ENCODE data around the gene PTPRO. TPM values are rescaled to one million over a fixed set of nuclear protein-coding genes. Genes with fewer than 3 reads are reported as not detected.

PTPRO gene
- total RNA-seq, 2 donors from 2014 or later, result 1.3 to 2.6 TPM

GRCh38 chr12:15597125-15597830 lies 275.0 kb downstream of the PTPRO start:
- no peaks in the 10 kb centered on the region for H3K36me3 ChIP-seq (replicated peaks in 1 of 2; ENCODE audit: insufficient read depth in 1 of 2, low read depth in 2 of 2)
- 49 to 57% methylated on average over 5 of the region's 5 CpGs for WGBS, 2 donors
- no peak overlapping the region for H3K4me3 ChIP-seq
- H3K9me3 ChIP-seq, result no peaks in the 10 kb centered on the region
- no peak overlapping the region for H3K27ac ChIP-seq
- DNase-seq (no peak), ATAC-seq (no peak)
- no peak for TF ChIP-seq POLR2A (IDR thresholded peaks at IDR 0.05)
- TF ChIP-seq CTCF (IDR thresholded peaks at IDR 0.05), result no peak
- intact Hi-C loops (cut with DNase I), result no loop called here
- no peaks in the 10 kb centered on the region for H3K27me3 ChIP-seq
- H3K4me1 ChIP-seq, result no peaks in the 10 kb centered on the region

GRCh38 chr12:15599266-15600037 lies 277.1 kb downstream of the PTPRO start:
- H3K27ac ChIP-seq, result no peak overlapping the region
- intact Hi-C loops (cut with DNase I), result no loop called here

GRCh38 chr12:15600223-15600935 lies 278.1 kb downstream of the PTPRO start:
- H3K4me3 ChIP-seq, result no peak overlapping the region
- H3K27ac ChIP-seq, result no peak overlapping the region
- TF ChIP-seq CTCF (IDR thresholded peaks at IDR 0.05), result no peak
- TF ChIP-seq POLR2A (IDR thresholded peaks at IDR 0.05), result no peak
- H3K36me3 ChIP-seq (replicated peaks in 1 of 2; ENCODE audit: insufficient read depth in 1 of 2, low read depth in 2 of 2), result no peaks in the 10 kb centered on the region
- H3K9me3 ChIP-seq, result no peaks in the 10 kb centered on the region
- no peak for ATAC-seq
- no peaks in the 10 kb centered on the region for H3K27me3 ChIP-seq
- H3K4me1 ChIP-seq, result no peaks in the 10 kb centered on the region
- intact Hi-C loops (cut with DNase I), result no loop called here
- no peak for DNase-seq
- 79 to 81% methylated on average over 7 of the region's 7 CpGs for WGBS, 2 donors

More at GRCh38 chr12:15599266-15600037, 277.1 kb downstream of the PTPRO start:
- Histone ChIP-seq H3K4me3 (no peak overlapping the region), H3K9me3 (no peaks in the 10 kb centered on the region), H3K27me3 (no peaks in the 10 kb centered on the region), H3K36me3 (replicated peaks in 1 of 2; ENCODE audit: insufficient read depth in 1 of 2, low read depth in 2 of 2) (no peaks in the 10 kb centered on the region), H3K4me1 (no peaks in the 10 kb centered on the region)
- DNase-seq (peak in 2 of 4 donors; percentile 17 to 25), ATAC-seq (peak; percentile 27)
- WGBS, 2 donors, result 54 to 60% methylated on average over 4 of the region's 4 CpGs
- TF ChIP-seq POLR2A (IDR thresholded peaks at IDR 0.05), result no peak
- no peak for TF ChIP-seq CTCF (IDR thresholded peaks at IDR 0.05)

GRCh38 chr12:15601210-15601800 lies 279.0 kb downstream of the PTPRO start:
- peak in 1 of 4 donors; percentile 10 for DNase-seq
- Histone ChIP-seq H3K27me3 (no peaks in the 10 kb centered on the region), H3K9me3 (no peaks in the 10 kb centered on the region), H3K36me3 (replicated peaks in 1 of 2; ENCODE audit: insufficient read depth in 1 of 2, low read depth in 2 of 2) (no peaks in the 10 kb centered on the region), H3K27ac (no peak overlapping the region), H3K4me1 (no peaks in the 10 kb centered on the region), H3K4me3 (no peak overlapping the region)
- intact Hi-C loops (cut with DNase I), result no loop called here
- 69 to 88% methylated on average over 1 of the region's 1 CpG for WGBS, 2 donors
- no peak for ATAC-seq
- no peak for TF ChIP-seq CTCF (IDR thresholded peaks at IDR 0.05)
- TF ChIP-seq POLR2A (IDR thresholded peaks at IDR 0.05), result no peak

Data from body of pancreas (tissue), 4 donors.